IgD-negative memory B cell (primary cell): ENCODE data around the gene DNAH8. TPM values are rescaled to one million over a fixed set of nuclear protein-coding genes. Genes with fewer than 3 reads are reported as not detected.
A peak's percentile ranks its signal among the peaks of the same experiment; 100 is the strongest.

Experiments
- H3K27ac Mint-ChIP-seq, 3 donors: one replicate each; pipeline ENCODE4 v1.8.0; 2020 to 2022; ENCODE audit warnings: mild to moderate bottlenecking in 3 of 3, mixed read lengths in 3 of 3, moderate library complexity in 1 of 3
- H3K27me3 Mint-ChIP-seq: one replicate; pipeline ENCODE4 v1.8.0; 2021; ENCODE audit warnings: mixed read lengths
- H3K36me3 Mint-ChIP-seq: one replicate; pipeline ENCODE4 v1.8.0; 2020; ENCODE audit warnings: mild to moderate bottlenecking, mixed read lengths
- H3K4me1 Mint-ChIP-seq, 3 donors: one replicate each; pipeline ENCODE4 v1.8.0; 2020 to 2022; ENCODE audit warnings: mixed read lengths in 3 of 3, mild to moderate bottlenecking in 1 of 3
- H3K4me3 Mint-ChIP-seq, 4 donors: one replicate each; pipeline ENCODE4 v1.8.0; 2020 to 2022; ENCODE audit warnings: mild to moderate bottlenecking in 4 of 4, mixed read lengths in 4 of 4, moderate library complexity in 3 of 4
- H3K9me3 Mint-ChIP-seq, 3 donors: one replicate each; pipeline ENCODE4 v1.8.0; 2020 to 2021; ENCODE audit warnings: mixed read lengths in 3 of 3, mild to moderate bottlenecking in 1 of 3
- polyA plus RNA-seq: library from polyadenylated mRNA; unstranded; fragments of 300-500 nt; fragmentation: Illumina TruSeq; gene quantifications from one replicate; pipeline ENCODE4 v1.2.3, GENCODE V29; 2021

The DNAH8 gene
- polyA plus RNA-seq, result 0.94 TPM

- peak within 1 kb of the TSS in 3 of 4 donors; percentile 72 to 90 (median 82) for H3K4me3 Mint-ChIP-seq
- H3K27ac Mint-ChIP-seq, result no peak within 1 kb of the TSS
- H3K27me3 Mint-ChIP-seq, result peaks cover 17% of the 10 kb centered on the region
- H3K4me1 Mint-ChIP-seq, result peaks cover 2 to 5% (median 5%) of the 10 kb centered on the region in 3 donors
- H3K9me3 Mint-ChIP-seq, result no peaks in the 10 kb centered on the region
- no peaks in the 10 kb centered on the region for H3K36me3 Mint-ChIP-seq
Observed at GRCh38 chr6:38715016-38715689, at the start of gene DNAH8. DNAH8 (plus strand) TSS chr6:38715311; CDS start chr6:38722810, 7,499 bp downstream.

- no peak overlapping the region for H3K27ac Mint-ChIP-seq
- no peaks in the 10 kb centered on the region for H3K27me3 Mint-ChIP-seq
- peaks cover 28 to 34% (median 29%) of the 10 kb centered on the region in 3 donors for H3K4me1 Mint-ChIP-seq
- peaks cover 7% of the 10 kb centered on the region for H3K36me3 Mint-ChIP-seq
- peaks cover 0 to 2% (median 0%) of the 10 kb centered on the region in 3 donors for H3K9me3 Mint-ChIP-seq
- H3K4me3 Mint-ChIP-seq, result no peak overlapping the region
Observed at GRCh38 chr6:38671885-38672467, 43.1 kb upstream of the DNAH8 start.

GRCh38 chr6:38673397-38674165, 41.5 kb upstream of the DNAH8 start:
- Mint-ChIP-seq H3K36me3 (peaks cover 7% of the 10 kb centered on the region), H3K27me3 (no peaks in the 10 kb centered on the region), H3K4me3 (peak overlapping the region in 3 of 4 donors; percentile 34 to 80 (median 65)), H3K9me3 (peaks cover 0 to 2% (median 0%) of the 10 kb centered on the region in 3 donors), H3K4me1 (peaks cover 36 to 39% (median 38%) of the 10 kb centered on the region in 3 donors), H3K27ac (peak overlapping the region in 2 of 3 donors; percentile 11 to 28)

- Mint-ChIP-seq H3K4me3 (peak overlapping the region in 3 of 4 donors; percentile 5 to 81 (median 48)), H3K36me3 (peaks cover 10% of the 10 kb centered on the region), H3K27ac (peak overlapping the region; percentile 28 to 80 (median 71)), H3K27me3 (no peaks in the 10 kb centered on the region), H3K4me1 (peaks cover 38 to 44% (median 40%) of the 10 kb centered on the region in 3 donors), H3K9me3 (peaks cover 0 to 2% (median 0%) of the 10 kb centered on the region in 3 donors)
Observed at GRCh38 chr6:38676236-38676973, 38.7 kb upstream of the DNAH8 start.

- Mint-ChIP-seq H3K36me3 (peaks cover 15% of the 10 kb centered on the region), H3K4me1 (peaks cover 38 to 46% (median 40%) of the 10 kb centered on the region in 3 donors), H3K4me3 (peak overlapping the region in 3 of 4 donors; percentile 5 to 81 (median 48)), H3K9me3 (peaks cover 0 to 2% (median 0%) of the 10 kb centered on the region in 3 donors), H3K27me3 (no peaks in the 10 kb centered on the region), H3K27ac (peak overlapping the region in 2 of 3 donors; percentile 74 to 80)
Observed at GRCh38 chr6:38676974-38677544, 38.1 kb upstream of the DNAH8 start.

- Mint-ChIP-seq H3K9me3 (peaks cover 0 to 2% (median 0%) of the 10 kb centered on the region in 3 donors), H3K27ac (peak overlapping the region in 2 of 3 donors; percentile 44 to 46), H3K4me3 (peak overlapping the region in 1 of 4 donors; percentile 75), H3K36me3 (peaks cover 15% of the 10 kb centered on the region), H3K4me1 (peaks cover 33 to 42% (median 35%) of the 10 kb centered on the region in 3 donors), H3K27me3 (no peaks in the 10 kb centered on the region)
Observed at GRCh38 chr6:38678178-38678760, 36.8 kb upstream of the DNAH8 start.

- H3K9me3 Mint-ChIP-seq, result no peaks in the 10 kb centered on the region
- H3K36me3 Mint-ChIP-seq, result peaks cover 13% of the 10 kb centered on the region
- H3K27me3 Mint-ChIP-seq, result no peaks in the 10 kb centered on the region
- H3K27ac Mint-ChIP-seq, result no peak overlapping the region
- no peak overlapping the region for H3K4me3 Mint-ChIP-seq
- peaks cover 23 to 30% (median 25%) of the 10 kb centered on the region in 3 donors for H3K4me1 Mint-ChIP-seq
Observed at GRCh38 chr6:38679668-38680067, 35.4 kb upstream of the DNAH8 start.

GRCh38 chr6:38681850-38682249, 33.3 kb upstream of the DNAH8 start:
- Mint-ChIP-seq H3K4me1 (peaks cover 18 to 24% (median 19%) of the 10 kb centered on the region in 3 donors), H3K27me3 (no peaks in the 10 kb centered on the region), H3K9me3 (no peaks in the 10 kb centered on the region), H3K27ac (no peak overlapping the region), H3K36me3 (peaks cover 8% of the 10 kb centered on the region), H3K4me3 (no peak overlapping the region)

GRCh38 chr6:38684237-38684636, 30.9 kb upstream of the DNAH8 start:
- no peaks in the 10 kb centered on the region for H3K9me3 Mint-ChIP-seq
- peaks cover 21 to 27% (median 22%) of the 10 kb centered on the region in 3 donors for H3K4me1 Mint-ChIP-seq
- no peak overlapping the region for H3K27ac Mint-ChIP-seq
- peaks cover 8% of the 10 kb centered on the region for H3K36me3 Mint-ChIP-seq
- no peak overlapping the region for H3K4me3 Mint-ChIP-seq
- H3K27me3 Mint-ChIP-seq, result no peaks in the 10 kb centered on the region

- peak overlapping the region in 1 of 4 donors; percentile 49 for H3K4me3 Mint-ChIP-seq
- H3K4me1 Mint-ChIP-seq, result peaks cover 24 to 31% (median 25%) of the 10 kb centered on the region in 3 donors
- H3K27me3 Mint-ChIP-seq, result no peaks in the 10 kb centered on the region
- no peaks in the 10 kb centered on the region for H3K9me3 Mint-ChIP-seq
- H3K36me3 Mint-ChIP-seq, result peaks cover 8% of the 10 kb centered on the region
- H3K27ac Mint-ChIP-seq, result peak overlapping the region in 1 of 3 donors; percentile 16
Observed at GRCh38 chr6:38684904-38685303, 30.2 kb upstream of the DNAH8 start.

- H3K27ac Mint-ChIP-seq, result no peak overlapping the region
- H3K4me1 Mint-ChIP-seq, result peaks cover 20 to 36% (median 29%) of the 10 kb centered on the region in 3 donors
- H3K27me3 Mint-ChIP-seq, result no peaks in the 10 kb centered on the region
- peaks cover 5% of the 10 kb centered on the region for H3K36me3 Mint-ChIP-seq
- no peaks in the 10 kb centered on the region for H3K9me3 Mint-ChIP-seq
- H3K4me3 Mint-ChIP-seq, result peak overlapping the region in 1 of 4 donors; percentile 15
Observed at GRCh38 chr6:38686270-38687042, 28.7 kb upstream of the DNAH8 start.

GRCh38 chr6:38687043-38687353, 28.1 kb upstream of the DNAH8 start:
- Mint-ChIP-seq H3K4me1 (peaks cover 16 to 31% (median 29%) of the 10 kb centered on the region in 3 donors), H3K9me3 (no peaks in the 10 kb centered on the region), H3K36me3 (no peaks in the 10 kb centered on the region), H3K27ac (peak overlapping the region in 1 of 3 donors; percentile 41), H3K4me3 (no peak overlapping the region), H3K27me3 (no peaks in the 10 kb centered on the region)

- Mint-ChIP-seq H3K27me3 (no peaks in the 10 kb centered on the region), H3K4me1 (peaks cover 16 to 30% (median 29%) of the 10 kb centered on the region in 3 donors), H3K36me3 (no peaks in the 10 kb centered on the region), H3K9me3 (no peaks in the 10 kb centered on the region), H3K4me3 (no peak overlapping the region), H3K27ac (peak overlapping the region in 1 of 3 donors; percentile 41)
Observed at GRCh38 chr6:38687549-38687948, 27.6 kb upstream of the DNAH8 start.
